Measurements from ENCODE around the gene EIF4G3. TPM values are rescaled to one million over a fixed set of nuclear protein-coding genes. Genes with fewer than 3 reads are reported as not detected.

The EIF4G3 gene
- total RNA-seq, 2 experiments from 2014 or later = 47.0 to 55.0 TPM

GRCh38 chr1:21022279-21023040, 154.2 kb downstream of the EIF4G3 start:
- peak; percentile 57 for DNase-seq
- Mint-ChIP-seq H3K4me3 (peak overlapping the region; percentile 15), H3K36me3 (ENCODE audit: low read depth) (peaks cover 18% of the 10 kb centered on the region), H3K9me3 (ENCODE audit: low read depth) (no peaks in the 10 kb centered on the region), H3K27me3 (no peaks in the 10 kb centered on the region), H3K27ac (peak overlapping the region; percentile 88), H3K4me1 (peaks cover 20% of the 10 kb centered on the region)
- intact Hi-C loops (cut with DNase I, micrococcal nuclease) = loop anchor here (1.0 to 5.0 kb wide), 4 partner anchors 30 to 270 kb away; partner anchors contain the start of genes ECE1 (in 1 of the 2) and EIF4G3 (in 1 of the 2)
- ATAC-seq = peak; percentile 99
- ChIA-PET CTCF (interaction anchor here (0.6 to 0.7 kb wide), 2 partner anchors 10 to 389 kb away, joined by 3 read pairs; no protein-coding TSS in a partner anchor), POLR2A (interaction anchor here (1.0 kb wide), 1 partner anchor 90 kb away, joined by 4 read pairs; no protein-coding TSS in a partner anchor)

DNA sequence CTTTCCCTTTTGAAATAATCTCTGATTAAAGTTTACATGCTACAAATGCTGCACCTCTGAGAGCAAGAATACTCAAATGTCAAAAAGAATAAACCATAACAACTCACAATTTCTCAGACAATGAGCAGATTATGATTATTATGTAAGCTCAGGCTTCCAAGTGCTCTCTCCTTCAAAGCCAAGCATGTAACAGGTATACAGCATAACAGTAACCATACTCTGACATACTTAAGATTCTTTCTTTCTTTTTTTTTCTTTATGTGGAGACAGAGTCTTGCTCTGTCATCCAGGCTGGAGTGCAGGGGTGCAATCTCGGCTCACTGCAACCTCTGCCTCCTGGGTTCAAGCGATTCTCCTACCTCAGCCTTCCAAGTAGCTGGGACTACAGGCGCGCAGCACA, 155.4 kb downstream of the EIF4G3 start:
- peaks cover 21% of the 10 kb centered on the region for H3K4me1 Mint-ChIP-seq
- ChIA-PET POLR2A (no interaction called here), CTCF (no interaction called here)
- H3K9me3 Mint-ChIP-seq (ENCODE audit: low read depth) = no peaks in the 10 kb centered on the region
- intact Hi-C loops (cut with DNase I, micrococcal nuclease) = loop anchor here in 1 of 2 experiments (5.0 kb wide), 2 partner anchors 156 to 271 kb away; partner anchors contain the start of genes ECE1 and EIF4G3
- ATAC-seq = no peak
- DNase-seq = no peak
- H3K27me3 Mint-ChIP-seq = no peaks in the 10 kb centered on the region
- H3K4me3 Mint-ChIP-seq = no peak overlapping the region
- peaks cover 15% of the 10 kb centered on the region for H3K36me3 Mint-ChIP-seq (ENCODE audit: low read depth)
- no peak overlapping the region for H3K27ac Mint-ChIP-seq

DNA sequence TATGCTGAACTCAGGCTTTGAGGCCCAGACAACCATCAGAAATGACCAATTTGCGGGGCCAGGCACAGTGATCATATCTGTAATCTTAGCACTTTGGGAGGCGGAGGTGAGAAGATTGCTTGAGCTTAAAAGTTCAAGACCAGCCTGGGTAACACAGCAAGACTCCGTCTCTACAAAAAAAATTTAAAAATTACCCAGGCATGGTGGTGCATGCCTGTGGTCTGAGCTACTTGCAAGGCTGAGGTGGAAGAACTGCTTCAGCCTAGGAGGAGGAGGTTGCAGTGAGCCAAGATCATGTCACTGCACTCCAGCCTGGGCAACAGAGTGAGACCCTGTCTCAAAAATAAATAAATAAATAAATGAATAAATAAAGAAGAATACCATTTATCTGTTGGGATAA, 156.5 kb downstream of the EIF4G3 start:
- no peaks in the 10 kb centered on the region for H3K9me3 Mint-ChIP-seq (ENCODE audit: low read depth)
- no peak overlapping the region for H3K4me3 Mint-ChIP-seq
- peaks cover 13% of the 10 kb centered on the region for H3K36me3 Mint-ChIP-seq (ENCODE audit: low read depth)
- DNase-seq = no peak
- ChIA-PET CTCF (no interaction called here), POLR2A (no interaction called here)
- intact Hi-C loops (cut with DNase I, micrococcal nuclease) = loop anchor here in 1 of 2 experiments (5.0 kb wide), 2 partner anchors 157 to 272 kb away; partner anchors contain the start of genes ECE1 and EIF4G3
- no peak overlapping the region for H3K27ac Mint-ChIP-seq
- H3K27me3 Mint-ChIP-seq = no peaks in the 10 kb centered on the region
- H3K4me1 Mint-ChIP-seq = peaks cover 24% of the 10 kb centered on the region
- ATAC-seq = no peak

DNA sequence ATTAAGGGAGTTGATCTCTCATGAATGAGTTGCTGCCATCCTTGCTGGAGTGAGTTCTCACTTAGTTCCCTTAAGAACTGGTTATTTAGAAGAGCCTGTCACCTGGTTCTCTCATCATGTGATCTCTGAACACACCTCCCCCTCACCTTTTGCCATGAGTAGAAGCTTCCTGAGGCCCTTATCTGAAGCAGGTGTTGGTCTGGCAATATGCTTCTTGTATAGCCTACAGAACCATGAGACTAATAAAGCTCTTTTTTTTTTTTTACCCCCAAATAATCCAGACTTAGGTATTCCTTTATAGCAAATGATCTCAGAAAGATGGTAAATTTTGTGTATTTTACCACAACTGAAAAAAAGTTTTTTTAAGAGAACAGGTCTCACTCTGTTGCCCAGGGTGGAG, 158.0 kb downstream of the EIF4G3 start:
- ATAC-seq = no peak
- no peak overlapping the region for H3K4me3 Mint-ChIP-seq

GRCh38 chr1:21013510-21013909, 163.2 kb downstream of the EIF4G3 start:
- POLR2A ChIA-PET = no interaction called here

More for the DNA sequence above, 158.0 kb downstream of the EIF4G3 start:
- POLR2A ChIA-PET = no interaction called here
- no peak for DNase-seq
- Mint-ChIP-seq H3K9me3 (ENCODE audit: low read depth) (no peaks in the 10 kb centered on the region), H3K27ac (no peak overlapping the region), H3K36me3 (ENCODE audit: low read depth) (peaks cover 12% of the 10 kb centered on the region), H3K27me3 (no peaks in the 10 kb centered on the region), H3K4me1 (peaks cover 24% of the 10 kb centered on the region)
- intact Hi-C loops (cut with DNase I, micrococcal nuclease) = no loop called here
- CTCF ChIA-PET = interaction anchor here (1.2 to 1.3 kb wide), 2 partner anchors 12 to 23 kb away, joined by 4 read pairs; no protein-coding TSS in a partner anchor

DNA sequence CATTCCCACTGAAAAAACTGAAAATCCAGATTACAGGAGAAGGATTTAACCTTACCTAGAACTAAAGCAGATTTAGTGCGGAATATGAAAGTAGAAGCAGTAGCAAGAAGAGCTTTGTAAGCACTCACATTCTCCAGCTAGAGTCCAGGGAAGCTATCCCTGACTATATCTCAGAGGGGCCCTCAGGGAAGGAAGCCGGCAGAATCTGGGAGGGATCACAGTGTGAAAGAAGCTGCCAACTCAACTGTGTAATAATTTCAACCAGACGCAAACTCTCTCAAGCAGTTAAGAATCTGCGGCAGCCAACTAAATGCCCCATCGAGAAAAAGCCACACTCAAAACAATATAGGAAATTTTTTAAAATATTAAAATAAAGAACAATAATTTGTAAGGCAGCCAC, 163.8 kb downstream of the EIF4G3 start:
- ATAC-seq = no peak
- H3K27ac Mint-ChIP-seq = no peak overlapping the region
- DNase-seq = no peak
- H3K9me3 Mint-ChIP-seq (ENCODE audit: low read depth) = no peaks in the 10 kb centered on the region
- CTCF ChIA-PET = interaction anchor here (1.4 to 1.6 kb wide), 2 partner anchors 9 to 10 kb away, joined by 3 to 4 read pairs; no protein-coding TSS in a partner anchor
- H3K36me3 Mint-ChIP-seq (ENCODE audit: low read depth) = peaks cover 7% of the 10 kb centered on the region
- POLR2A ChIA-PET = no interaction called here
- H3K4me1 Mint-ChIP-seq = peaks cover 7% of the 10 kb centered on the region
- no peak overlapping the region for H3K4me3 Mint-ChIP-seq
- no peaks in the 10 kb centered on the region for H3K27me3 Mint-ChIP-seq
- intact Hi-C loops (cut with DNase I, micrococcal nuclease) = no loop called here

More at GRCh38 chr1:21013510-21013909, 163.2 kb downstream of the EIF4G3 start:
- Mint-ChIP-seq H3K27ac (no peak overlapping the region), H3K9me3 (ENCODE audit: low read depth) (no peaks in the 10 kb centered on the region), H3K4me1 (peaks cover 7% of the 10 kb centered on the region), H3K4me3 (no peak overlapping the region), H3K36me3 (ENCODE audit: low read depth) (peaks cover 8% of the 10 kb centered on the region), H3K27me3 (no peaks in the 10 kb centered on the region)
- intact Hi-C loops (cut with DNase I, micrococcal nuclease) = no loop called here
- ATAC-seq (no peak), DNase-seq (no peak)
- CTCF ChIA-PET = interaction anchor here (0.9 to 1.6 kb wide), 3 partner anchors 9 to 43 kb away, joined by 3 to 4 read pairs (median 4); no protein-coding TSS in a partner anchor

GRCh38 chr1:21007876-21008275, 168.8 kb downstream of the EIF4G3 start:
- no peak overlapping the region for H3K4me3 Mint-ChIP-seq
- intact Hi-C loops (cut with DNase I, micrococcal nuclease) = no loop called here
- no peak for ATAC-seq
- no peaks in the 10 kb centered on the region for H3K9me3 Mint-ChIP-seq (ENCODE audit: low read depth)
- no peak overlapping the region for H3K27ac Mint-ChIP-seq
- DNase-seq = no peak
- CTCF ChIA-PET = no interaction called here
- POLR2A ChIA-PET = interaction anchor here (0.6 kb wide), 1 partner anchor 166 kb away, joined by 3 read pairs; no protein-coding TSS in a partner anchor
- no peaks in the 10 kb centered on the region for H3K36me3 Mint-ChIP-seq (ENCODE audit: low read depth)
- peaks cover 6% of the 10 kb centered on the region for H3K4me1 Mint-ChIP-seq
- no peaks in the 10 kb centered on the region for H3K27me3 Mint-ChIP-seq

DNA sequence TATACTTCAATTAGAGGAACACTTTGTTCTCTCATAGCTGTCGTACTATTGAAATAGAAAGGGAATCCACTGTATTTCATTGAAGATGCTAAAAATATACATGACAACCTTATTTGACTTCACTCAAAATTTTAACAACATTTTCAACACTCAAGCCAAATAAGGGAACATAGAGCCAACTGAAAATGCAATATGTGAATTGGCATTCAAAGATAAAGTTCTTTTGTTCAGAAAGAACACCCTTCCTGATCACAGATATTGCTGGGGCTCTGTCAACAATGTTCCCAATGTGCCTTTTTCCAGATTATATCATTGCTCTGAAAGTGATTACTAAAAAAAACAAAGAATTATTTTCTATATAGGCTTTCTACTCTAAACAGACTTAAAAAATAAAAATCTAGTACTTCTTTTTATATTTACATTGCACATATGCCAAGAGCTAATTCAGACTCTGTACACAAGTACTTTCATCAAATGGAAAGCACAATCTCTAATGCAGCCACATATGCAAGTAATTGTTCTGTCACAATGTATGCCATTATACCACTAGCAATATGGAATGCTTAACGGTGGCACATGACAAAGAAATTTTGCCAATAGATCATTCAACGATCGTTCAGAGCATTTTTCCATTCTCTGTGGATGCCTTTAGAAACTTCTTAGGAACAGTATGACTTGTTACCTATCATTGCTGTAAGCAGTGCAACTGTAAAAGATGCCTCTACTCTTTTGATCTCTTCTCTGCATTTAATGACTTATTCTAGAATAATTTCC, 171.0 kb downstream of the EIF4G3 start:
- no peak overlapping the region for H3K4me3 Mint-ChIP-seq
- no peak overlapping the region for H3K27ac Mint-ChIP-seq
- intact Hi-C loops (cut with DNase I, micrococcal nuclease) = no loop called here
- ChIA-PET POLR2A (interaction anchor here (0.6 kb wide), 1 partner anchor 104 kb away, joined by 3 read pairs; no protein-coding TSS in a partner anchor), CTCF (no interaction called here)
- ATAC-seq (no peak), DNase-seq (no peak)
- H3K4me1 Mint-ChIP-seq = peaks cover 4% of the 10 kb centered on the region
- no peaks in the 10 kb centered on the region for H3K36me3 Mint-ChIP-seq (ENCODE audit: low read depth)
- no peaks in the 10 kb centered on the region for H3K27me3 Mint-ChIP-seq
- no peaks in the 10 kb centered on the region for H3K9me3 Mint-ChIP-seq (ENCODE audit: low read depth)

- no peaks in the 10 kb centered on the region for H3K9me3 Mint-ChIP-seq (ENCODE audit: low read depth)
- DNase-seq = no peak
- no peak overlapping the region for H3K27ac Mint-ChIP-seq
- no peak overlapping the region for H3K4me3 Mint-ChIP-seq
- ATAC-seq = no peak
- peaks cover 10% of the 10 kb centered on the region for H3K4me1 Mint-ChIP-seq
- no peaks in the 10 kb centered on the region for H3K27me3 Mint-ChIP-seq
- ChIA-PET CTCF (interaction anchor here (1.1 to 2.1 kb wide), 2 partner anchors 10 to 192 kb away, joined by 4 to 5 read pairs; no protein-coding TSS in a partner anchor), POLR2A (no interaction called here)
- intact Hi-C loops (cut with DNase I, micrococcal nuclease) = no loop called here
- H3K36me3 Mint-ChIP-seq (ENCODE audit: low read depth) = peaks cover 4% of the 10 kb centered on the region
Measured at GRCh38 chr1:21003281-21004045, 173.2 kb downstream of the EIF4G3 start.

DNA sequence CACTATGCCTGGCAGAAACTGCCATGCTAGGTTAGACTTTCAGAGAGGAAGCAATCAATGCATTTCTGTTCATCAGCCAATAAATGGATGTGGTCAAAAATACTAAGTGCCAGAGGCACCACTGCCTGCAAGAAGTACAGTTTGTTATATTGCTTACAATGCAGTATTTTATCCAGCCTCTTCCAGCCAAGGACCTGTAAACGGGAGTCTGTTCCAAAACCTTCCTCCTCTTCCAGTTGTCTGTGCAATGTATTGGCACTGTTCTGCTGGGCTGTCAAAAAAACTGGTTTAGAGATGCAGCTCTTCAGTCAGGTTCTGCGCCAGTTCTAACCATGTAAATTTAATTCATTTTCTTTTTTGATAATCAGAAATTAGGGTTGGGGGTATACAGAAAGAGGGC, 175.7 kb downstream of the EIF4G3 start:
- ATAC-seq (no peak), DNase-seq (no peak)
- POLR2A ChIA-PET = no interaction called here
- peaks cover 9% of the 10 kb centered on the region for H3K4me1 Mint-ChIP-seq
- CTCF ChIA-PET = interaction anchor here (2.1 kb wide), 1 partner anchor 195 kb away, joined by 5 read pairs; no protein-coding TSS in a partner anchor
- H3K27ac Mint-ChIP-seq = no peak overlapping the region
- intact Hi-C loops (cut with DNase I, micrococcal nuclease) = no loop called here
- peaks cover 4% of the 10 kb centered on the region for H3K36me3 Mint-ChIP-seq (ENCODE audit: low read depth)
- no peaks in the 10 kb centered on the region for H3K9me3 Mint-ChIP-seq (ENCODE audit: low read depth)
- no peak overlapping the region for H3K4me3 Mint-ChIP-seq
- no peaks in the 10 kb centered on the region for H3K27me3 Mint-ChIP-seq

DNA sequence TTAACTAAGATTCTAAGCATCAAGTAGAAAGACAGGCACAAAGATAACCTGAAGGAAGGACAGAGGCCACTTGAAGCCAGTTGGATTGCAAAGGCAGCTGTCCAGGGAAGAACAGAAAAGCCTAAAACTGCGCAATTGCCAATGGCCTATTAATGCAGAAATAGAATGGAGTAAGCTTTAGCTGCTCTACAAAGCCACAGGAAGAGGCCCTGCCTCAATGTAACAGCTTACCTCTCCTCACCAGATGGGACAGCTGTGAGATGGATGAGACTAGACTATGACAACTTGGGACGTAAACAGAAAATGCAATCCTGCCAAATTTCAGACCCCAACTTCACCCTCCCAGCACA, 176.5 kb downstream of the EIF4G3 start:
- Mint-ChIP-seq H3K9me3 (ENCODE audit: low read depth) (no peaks in the 10 kb centered on the region), H3K27ac (no peak overlapping the region), H3K4me1 (peaks cover 9% of the 10 kb centered on the region), H3K36me3 (ENCODE audit: low read depth) (peaks cover 4% of the 10 kb centered on the region), H3K4me3 (no peak overlapping the region), H3K27me3 (no peaks in the 10 kb centered on the region)
- no peak for ATAC-seq
- ChIA-PET POLR2A (no interaction called here), CTCF (interaction anchor here (1.6 kb wide), 1 partner anchor 14 kb away, joined by 4 read pairs; no protein-coding TSS in a partner anchor)
- no peak for DNase-seq
- intact Hi-C loops (cut with DNase I, micrococcal nuclease) = no loop called here
